Neuronal stem cell (in vitro differentiated cells): Measurements from ENCODE around the gene RPS24.

Source experiments
- DNase-seq: peaks from one replicate; pipeline ENCODE4 v3.0.0-alpha.2; 2013; ENCODE audit warnings: low spot score
- H2AFZ ChIP-seq: one replicate; pipeline ENCODE4 v1.6.1; 2013; ENCODE audit warnings: mild to moderate bottlenecking, low read length, inconsistent platforms
- H2AK5ac ChIP-seq: 2 replicates; pipeline ENCODE4 v1.6.1; 2013; ENCODE audit warnings: low read depth, mild to moderate bottlenecking, inconsistent platforms, low read length, moderate library complexity, mixed read lengths
- H2BK120ac ChIP-seq: 2 replicates; pipeline ENCODE4 v1.6.1; 2013; ENCODE audit warnings: low read depth, mild to moderate bottlenecking, inconsistent platforms, low read length, moderate library complexity, mixed read lengths
- H2BK12ac ChIP-seq: one replicate; pipeline ENCODE4 v1.6.1; 2013; ENCODE audit warnings: low read length, inconsistent platforms
- H2BK15ac ChIP-seq: 2 replicates; pipeline ENCODE4 v1.6.1; 2013; ENCODE audit warnings: mild to moderate bottlenecking, low read length, inconsistent platforms, mixed read lengths
- H2BK5ac ChIP-seq: one replicate; pipeline ENCODE4 v1.6.1; 2013; ENCODE audit warnings: inconsistent platforms, mild to moderate bottlenecking, low read length, moderate library complexity
- H3K14ac ChIP-seq: one replicate; pipeline ENCODE4 v1.6.1; 2013; ENCODE audit warnings: low read length, inconsistent platforms
- H3K18ac ChIP-seq: 2 replicates; pipeline ENCODE4 v1.6.1; 2013; ENCODE audit warnings: low read length, inconsistent platforms
- H3K23ac ChIP-seq: 2 replicates; pipeline ENCODE4 v1.6.1; 2013; ENCODE audit warnings: low read depth, mild to moderate bottlenecking, mixed read lengths, low read length, inconsistent platforms; ENCODE audit not compliant: poor library complexity
- H3K27ac ChIP-seq: replicated peaks from 3 replicates; pipeline ENCODE4 v1.5.1; 2013; ENCODE audit warnings: low read length, inconsistent platforms
- H3K27me3 ChIP-seq, 3 experiments: 2 replicates each; pipeline ENCODE4 v1.6.1; 2013; ENCODE audit warnings: low read length in 3 of 3, mild to moderate bottlenecking in 2 of 3, inconsistent platforms in 1 of 3, low read depth in 1 of 3, mixed read lengths in 1 of 3, moderate library complexity in 1 of 3; ENCODE audit not compliant: control insufficient read depth in 3 of 3, insufficient read depth in 3 of 3
- H3K36me3 ChIP-seq, 2 donors: replicated peaks in 1 of 2; 2 replicates each; pipeline ENCODE4 v1.6.1; 2013; ENCODE audit warnings: low read length in 2 of 2; ENCODE audit not compliant: control insufficient read depth in 2 of 2, insufficient read depth in 2 of 2
- H3K4ac ChIP-seq: 2 replicates; pipeline ENCODE4 v1.6.1; 2013; ENCODE audit warnings: inconsistent platforms, mild to moderate bottlenecking, low read length, moderate library complexity
- H3K4me1 ChIP-seq, 2 donors: 1 replicate in 1 of 2; 2 replicates in 1 of 2; pipeline ENCODE4 v1.6.1; 2013; ENCODE audit warnings: low read length in 2 of 2, low read depth in 1 of 2; ENCODE audit not compliant: control insufficient read depth in 2 of 2, insufficient read depth in 1 of 2
- H3K4me2 ChIP-seq: one replicate; pipeline ENCODE4 v1.6.1; 2013; ENCODE audit warnings: mild to moderate bottlenecking, low read length, inconsistent platforms; ENCODE audit not compliant: insufficient read depth, poor library complexity, severe bottlenecking
- H3K4me3 ChIP-seq, 2 donors: 2 replicates each; pipeline ENCODE4 v1.5.1; 2013; ENCODE audit warnings: low read length in 2 of 2, mild to moderate bottlenecking in 2 of 2, inconsistent platforms in 1 of 2, moderate library complexity in 1 of 2
- H3K79me1 ChIP-seq: one replicate; pipeline ENCODE4 v1.6.1; 2013; ENCODE audit warnings: low read depth, mild to moderate bottlenecking, inconsistent platforms, low read length, moderate library complexity
- H3K9ac ChIP-seq: one replicate; pipeline ENCODE4 v1.6.1; 2013; ENCODE audit warnings: mild to moderate bottlenecking, low read depth, low read length, inconsistent platforms; ENCODE audit not compliant: poor library complexity
- H3K9me3 ChIP-seq, 2 donors: replicated peaks in 1 of 2; 2 replicates each; pipeline versions ENCODE3 to v1.6.1; 2013; ENCODE audit warnings: low read length in 2 of 2, mild to moderate bottlenecking in 2 of 2, inconsistent platforms in 1 of 2, low read depth in 1 of 2, mixed read lengths in 1 of 2, moderate library complexity in 1 of 2; ENCODE audit not compliant: control insufficient read depth in 2 of 2, insufficient read depth in 1 of 2
- H4K8ac ChIP-seq: one replicate; pipeline ENCODE4 v1.6.1; 2013; ENCODE audit warnings: low read depth, mild to moderate bottlenecking, inconsistent platforms, low read length, moderate library complexity
- H4K91ac ChIP-seq: one replicate; pipeline ENCODE4 v1.6.1; 2013; ENCODE audit warnings: low read length, low read depth, mild to moderate bottlenecking, inconsistent platforms; ENCODE audit not compliant: poor library complexity
- WGBS, 2 donors: extraction: QIAGEN DNeasy Blood & Tissue Kit; methylation state at CpG; one replicate each; pipeline ENCODE4 v1.1.7; 2013; ENCODE audit warnings: missing lambda C conversion rate in 2 of 2, mixed read lengths in 1 of 2; ENCODE audit not compliant: insufficient read length in 2 of 2, insufficient replicate concordance in 1 of 2; ENCODE audit errors: extremely low coverage in 2 of 2; 5-methylcytosine and 5-hydroxymethylcytosine counted together

RPS24 gene

GRCh38 chr10:78070726-78071125 lies 37.1 kb downstream of the RPS24 start:
- H2AK5ac ChIP-seq: no peak overlapping the region
- no peak overlapping the region for H3K4me3 ChIP-seq
- H2BK15ac ChIP-seq: no peak overlapping the region
- no peak for DNase-seq
- peak overlapping the region; percentile 89 for H3K18ac ChIP-seq
- H2BK12ac ChIP-seq: peak overlapping the region; percentile 79
- peak overlapping the region; percentile 30 for H4K8ac ChIP-seq
- peaks cover 2 to 4% of the 10 kb centered on the region in 2 donors for H3K9me3 ChIP-seq
- H3K4ac ChIP-seq: peak overlapping the region; percentile 56
- H3K27ac ChIP-seq: no peak overlapping the region
- no peak overlapping the region for H2BK120ac ChIP-seq
- H3K4me1 ChIP-seq: peaks cover 0 to 7% of the 10 kb centered on the region in 2 donors
- peak overlapping the region; percentile 86 for H3K14ac ChIP-seq
- no peak overlapping the region for H3K9ac ChIP-seq
- H2AFZ ChIP-seq: no peak overlapping the region
- no peak overlapping the region for H2BK5ac ChIP-seq
- no peaks in the 10 kb centered on the region for H3K36me3 ChIP-seq
- WGBS, 2 donors: no CpG with 5 or more reads among the region's 5 CpGs
- H3K79me1 ChIP-seq: no peaks in the 10 kb centered on the region
- no peak overlapping the region for H3K4me2 ChIP-seq
- no peak overlapping the region for H4K91ac ChIP-seq
- H3K27me3 ChIP-seq: peaks cover 0 to 3% (median 2%) of the 10 kb centered on the region in 3 experiments
- no peak overlapping the region for H3K23ac ChIP-seq

GRCh38 chr10:78071140-78071856 lies 37.6 kb downstream of the RPS24 start:
- Histone ChIP-seq H3K27ac (no peak overlapping the region), H2AFZ (peak overlapping the region; percentile 35), H4K8ac (no peak overlapping the region), H3K4me3 (no peak overlapping the region), H3K4me2 (no peak overlapping the region), H3K36me3 (no peaks in the 10 kb centered on the region), H2BK15ac (no peak overlapping the region), H2AK5ac (no peak overlapping the region), H4K91ac (no peak overlapping the region), H2BK5ac (no peak overlapping the region), H3K14ac (no peak overlapping the region), H2BK12ac (no peak overlapping the region), H3K4ac (no peak overlapping the region), H3K9me3 (peaks cover 2 to 4% of the 10 kb centered on the region in 2 donors), H3K27me3 (peaks cover 0 to 3% (median 0%) of the 10 kb centered on the region in 3 experiments), H3K4me1 (peaks cover 0 to 4% of the 10 kb centered on the region in 2 donors), H3K79me1 (no peaks in the 10 kb centered on the region), H2BK120ac (no peak overlapping the region), H3K9ac (no peak overlapping the region), H3K23ac (no peak overlapping the region), H3K18ac (no peak overlapping the region)
- no CpG with 5 or more reads among the region's 4 CpGs for WGBS, 2 donors
- no peak for DNase-seq

- no peak overlapping the region for H3K27ac ChIP-seq
- H2AFZ ChIP-seq: no peak overlapping the region
- H3K18ac ChIP-seq: peak overlapping the region; percentile 53
- H4K91ac ChIP-seq: no peak overlapping the region
- peaks cover 0 to 3% (median 0%) of the 10 kb centered on the region in 3 experiments for H3K27me3 ChIP-seq
- peaks cover 0 to 4% of the 10 kb centered on the region in 2 donors for H3K4me1 ChIP-seq
- DNase-seq: no peak
- H3K9me3 ChIP-seq: peaks cover 2 to 4% of the 10 kb centered on the region in 2 donors
- no peak overlapping the region for H3K4me2 ChIP-seq
- peak overlapping the region; percentile 47 for H2BK12ac ChIP-seq
- H3K4ac ChIP-seq: no peak overlapping the region
- no peak overlapping the region for H2BK5ac ChIP-seq
- no peaks in the 10 kb centered on the region for H3K36me3 ChIP-seq
- H2BK120ac ChIP-seq: no peak overlapping the region
- no CpG with 5 or more reads among the region's 4 CpGs for WGBS, 2 donors
- H2BK15ac ChIP-seq: peak overlapping the region; percentile 45
- no peak overlapping the region for H3K23ac ChIP-seq
- H3K9ac ChIP-seq: no peak overlapping the region
- H3K14ac ChIP-seq: peak overlapping the region; percentile 67
- peak overlapping the region; percentile 66 for H2AK5ac ChIP-seq
- H4K8ac ChIP-seq: no peak overlapping the region
- peak overlapping the region in 1 of 2 donors; percentile 44 for H3K4me3 ChIP-seq
- no peaks in the 10 kb centered on the region for H3K79me1 ChIP-seq
Measured at GRCh38 chr10:78071857-78072179, 38.2 kb downstream of the RPS24 start.

- H2BK120ac ChIP-seq: no peak overlapping the region
- H3K27ac ChIP-seq: no peak overlapping the region
- H3K4me2 ChIP-seq: no peak overlapping the region
- H3K36me3 ChIP-seq: no peaks in the 10 kb centered on the region
- no peak overlapping the region for H2AFZ ChIP-seq
- no peaks in the 10 kb centered on the region for H3K79me1 ChIP-seq
- H2BK15ac ChIP-seq: no peak overlapping the region
- H2BK5ac ChIP-seq: no peak overlapping the region
- no peak for DNase-seq
- H3K27me3 ChIP-seq: peaks cover 0 to 3% (median 0%) of the 10 kb centered on the region in 3 experiments
- H3K4me1 ChIP-seq: peaks cover 0 to 4% of the 10 kb centered on the region in 2 donors
- H2BK12ac ChIP-seq: no peak overlapping the region
- peaks cover 2 to 4% of the 10 kb centered on the region in 2 donors for H3K9me3 ChIP-seq
- no peak overlapping the region for H3K9ac ChIP-seq
- H2AK5ac ChIP-seq: no peak overlapping the region
- no peak overlapping the region for H4K8ac ChIP-seq
- H4K91ac ChIP-seq: no peak overlapping the region
- no peak overlapping the region for H3K4me3 ChIP-seq
- H3K14ac ChIP-seq: no peak overlapping the region
- H3K23ac ChIP-seq: no peak overlapping the region
- H3K18ac ChIP-seq: no peak overlapping the region
- H3K4ac ChIP-seq: no peak overlapping the region
Measured at GRCh38 chr10:78072504-78072903, 38.8 kb downstream of the RPS24 start.
